Stimulated activated CD4-positive, alpha-beta T cell treated with anti-CD3 and anti-CD28 coated beads, TNF-alpha, amount 100 ng/mL, for 24 hours (primary cell): ENCODE data around the gene KRT1.

Experiments used
- DNase-seq, 3 experiments: peaks; one replicate each; pipeline ENCODE4 v3.0.0-alpha.2; 2020; ENCODE audit warnings: low read depth in 3 of 3

The KRT1 gene

DNA sequence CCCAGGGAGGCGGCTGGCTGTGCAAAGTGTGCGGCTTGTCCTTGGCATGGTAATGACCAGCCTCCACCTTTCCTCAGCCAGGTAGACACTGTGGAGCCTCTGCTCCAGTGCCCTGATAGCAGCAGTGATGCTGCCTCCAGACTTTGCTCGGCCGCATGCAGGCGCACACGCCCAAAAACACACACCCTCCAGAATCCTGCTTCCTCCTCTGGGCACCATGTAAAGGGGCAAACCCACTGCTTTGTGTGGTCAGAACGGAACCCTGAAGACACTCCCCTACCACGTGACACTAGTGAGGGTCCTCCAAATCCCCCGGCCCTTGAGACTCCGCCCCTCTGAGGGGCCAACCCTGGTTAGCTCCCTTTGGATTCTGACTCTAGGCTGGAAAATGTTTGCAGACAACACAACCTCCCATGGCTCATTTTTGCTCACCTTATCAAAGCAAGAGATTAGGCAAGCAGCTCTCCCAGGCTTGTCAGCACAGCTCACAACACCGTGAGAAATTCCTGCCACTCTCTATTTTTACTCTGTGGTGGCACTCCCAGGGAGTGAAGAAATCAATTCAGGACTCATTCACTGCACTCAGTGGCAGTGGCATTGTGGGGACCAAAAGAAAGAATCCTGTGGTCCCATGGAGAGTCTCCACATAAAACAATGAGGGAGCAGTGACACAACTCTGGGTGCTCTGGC is 18.6 kb upstream of the KRT1 start:
- DNase-seq: no peak

- no peak for DNase-seq
Measured at GRCh38 chr12:52697058-52697582, 16.9 kb upstream of the KRT1 start.

- no peak for DNase-seq
Measured at GRCh38 chr12:52696588-52696987, 16.4 kb upstream of the KRT1 start.

GRCh38 chr12:52695039-52695438 is 14.8 kb upstream of the KRT1 start:
- DNase-seq: no peak

DNA sequence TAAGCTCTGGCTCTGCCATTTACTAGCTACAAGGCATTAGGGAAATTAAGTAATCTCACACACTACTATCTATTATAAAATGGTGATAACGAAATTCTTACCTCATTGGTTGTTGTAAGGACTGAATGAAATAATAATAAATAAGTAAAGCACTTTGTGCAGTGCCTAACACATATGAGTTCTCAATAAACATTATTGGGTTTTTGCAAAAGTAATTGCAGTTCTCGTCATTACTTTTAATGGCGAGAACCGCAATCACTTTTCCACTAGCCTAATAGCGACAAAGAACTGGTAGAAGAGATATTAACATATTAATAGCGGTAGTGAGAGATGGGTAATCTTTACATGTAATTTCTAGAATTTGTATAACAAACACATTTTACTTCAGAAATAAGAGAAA is 13.9 kb upstream of the KRT1 start:
- no peak for DNase-seq

GRCh38 chr12:52693261-52693660 is 13.1 kb upstream of the KRT1 start:
- DNase-seq: no peak

DNA sequence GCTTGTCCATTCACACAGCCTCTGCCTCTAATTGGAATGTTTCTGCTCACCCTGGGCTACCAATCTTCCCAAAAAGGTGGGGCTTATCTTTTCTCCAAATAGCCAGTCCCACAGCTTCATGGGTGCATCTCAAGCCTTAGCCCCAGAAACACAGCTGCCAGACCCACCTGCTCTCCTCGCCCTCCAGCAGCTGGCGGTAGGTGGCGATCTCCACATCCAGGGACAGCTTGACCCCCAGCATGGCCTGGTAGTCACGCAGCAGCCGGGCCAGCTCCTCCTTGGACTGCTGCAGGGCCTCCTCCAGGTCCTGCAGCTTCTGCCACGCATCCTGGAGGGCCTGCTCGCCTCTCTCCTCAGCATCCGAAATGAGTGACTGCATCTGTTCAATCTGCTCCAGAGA is 12.0 kb upstream of the KRT1 start:
- no peak for DNase-seq

- DNase-seq: no peak
Measured at GRCh38 chr12:52691841-52692150, 11.6 kb upstream of the KRT1 start.

GRCh38 chr12:52691076-52691840 is 11.1 kb upstream of the KRT1 start:
- DNase-seq: peak; percentile 21 to 44 (median 23)

DNA sequence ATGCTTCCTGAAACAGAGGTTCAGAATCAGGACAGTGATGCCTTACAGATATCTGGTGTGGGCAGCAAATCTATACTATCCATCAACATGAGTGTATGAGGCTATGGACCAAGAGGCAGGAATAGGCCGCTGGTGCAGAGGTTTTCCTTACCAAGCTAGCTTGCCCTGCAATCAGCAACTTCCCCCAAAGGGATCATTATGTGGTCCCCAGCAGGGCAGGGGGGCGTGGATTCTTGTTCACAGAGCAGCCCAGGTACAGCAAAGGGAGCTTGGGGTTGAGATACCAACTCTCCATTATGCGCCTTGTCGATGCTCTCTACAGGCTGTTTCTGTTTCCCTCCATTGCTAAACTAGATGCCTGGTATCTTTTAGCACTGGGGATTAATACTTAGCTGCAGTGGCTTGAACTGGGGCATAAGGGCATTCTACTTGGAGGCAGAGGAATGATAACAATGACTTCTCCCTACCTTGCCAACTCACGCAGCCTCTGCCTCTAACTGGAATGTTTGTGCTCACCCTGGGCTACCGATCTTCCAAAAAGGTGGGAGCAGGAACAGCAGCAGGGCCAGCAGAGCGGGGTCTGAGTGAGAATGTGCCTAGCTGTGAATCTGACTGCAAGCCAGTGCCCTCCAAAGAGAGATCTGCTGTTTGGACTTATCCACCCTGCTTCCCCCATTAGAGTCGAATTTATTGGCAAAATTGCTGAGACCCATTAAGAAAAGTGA is 10.3 kb upstream of the KRT1 start:
- no peak for DNase-seq

- no peak for DNase-seq
Measured at GRCh38 chr12:52689936-52690335, 9.7 kb upstream of the KRT1 start.

DNA sequence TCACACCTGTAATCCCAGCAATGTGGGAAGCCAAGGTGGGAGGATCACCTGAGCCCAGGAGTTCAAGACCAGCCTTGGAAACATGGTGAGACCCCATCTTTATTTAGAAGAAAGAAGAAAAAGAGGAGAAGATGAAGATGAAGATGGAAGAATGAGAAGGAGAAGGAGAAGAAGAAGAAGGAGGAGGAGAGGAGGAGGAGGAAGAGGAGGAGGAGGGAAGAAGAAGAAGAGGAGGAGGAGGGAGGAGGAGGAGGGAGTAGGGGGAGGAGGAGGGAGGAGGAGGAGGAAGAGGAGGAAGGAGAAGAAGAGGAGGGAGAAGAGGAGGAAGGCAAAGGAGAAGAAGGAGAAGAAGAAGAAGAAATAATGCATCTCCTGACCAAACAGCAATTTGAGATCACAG is 9.0 kb upstream of the KRT1 start:
- DNase-seq: no peak

GRCh38 chr12:52688481-52688880 is 8.3 kb upstream of the KRT1 start:
- no peak for DNase-seq

DNA sequence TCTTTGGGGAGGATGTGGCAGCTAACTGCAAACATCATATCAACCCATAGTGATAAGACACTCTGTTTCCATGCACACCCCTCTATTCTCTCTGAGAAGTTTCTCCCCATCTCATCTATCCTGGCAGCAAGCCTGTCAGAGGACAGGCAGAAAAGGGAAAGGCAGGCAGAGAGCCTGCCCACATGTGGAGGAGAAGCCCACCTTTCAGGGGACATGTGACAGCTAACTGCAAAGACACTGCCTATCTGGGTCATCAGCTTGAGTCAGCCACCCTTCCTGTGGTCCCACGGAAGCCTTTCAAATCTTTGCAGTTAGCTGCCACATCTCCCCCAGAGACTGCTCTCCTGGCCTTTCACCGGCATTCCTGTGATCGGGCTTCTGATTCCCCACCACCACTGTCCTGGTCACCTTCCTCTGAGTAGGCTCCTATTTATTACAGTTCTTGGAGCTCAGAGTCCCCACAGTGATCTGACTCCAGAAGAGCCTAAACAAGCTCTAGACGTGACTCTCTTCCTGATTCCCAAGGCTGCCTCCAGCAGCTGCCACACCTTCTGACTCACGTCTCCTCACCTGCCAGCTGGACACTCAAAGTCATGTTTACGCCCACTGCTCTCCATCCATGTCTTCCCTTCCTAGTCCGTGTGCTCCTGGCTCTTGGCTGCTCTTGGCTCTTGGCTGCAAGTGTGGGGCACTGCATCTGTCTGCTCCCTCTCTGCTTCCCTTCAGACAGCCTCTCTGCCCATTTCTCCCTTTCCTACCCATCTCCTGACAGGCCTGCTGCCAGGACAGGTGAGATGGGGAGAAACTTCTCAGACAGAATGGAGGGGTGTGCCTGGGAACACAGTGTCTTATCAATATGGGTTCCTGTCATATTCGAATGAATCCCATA is 7.5 kb upstream of the KRT1 start:
- no peak for DNase-seq

DNA sequence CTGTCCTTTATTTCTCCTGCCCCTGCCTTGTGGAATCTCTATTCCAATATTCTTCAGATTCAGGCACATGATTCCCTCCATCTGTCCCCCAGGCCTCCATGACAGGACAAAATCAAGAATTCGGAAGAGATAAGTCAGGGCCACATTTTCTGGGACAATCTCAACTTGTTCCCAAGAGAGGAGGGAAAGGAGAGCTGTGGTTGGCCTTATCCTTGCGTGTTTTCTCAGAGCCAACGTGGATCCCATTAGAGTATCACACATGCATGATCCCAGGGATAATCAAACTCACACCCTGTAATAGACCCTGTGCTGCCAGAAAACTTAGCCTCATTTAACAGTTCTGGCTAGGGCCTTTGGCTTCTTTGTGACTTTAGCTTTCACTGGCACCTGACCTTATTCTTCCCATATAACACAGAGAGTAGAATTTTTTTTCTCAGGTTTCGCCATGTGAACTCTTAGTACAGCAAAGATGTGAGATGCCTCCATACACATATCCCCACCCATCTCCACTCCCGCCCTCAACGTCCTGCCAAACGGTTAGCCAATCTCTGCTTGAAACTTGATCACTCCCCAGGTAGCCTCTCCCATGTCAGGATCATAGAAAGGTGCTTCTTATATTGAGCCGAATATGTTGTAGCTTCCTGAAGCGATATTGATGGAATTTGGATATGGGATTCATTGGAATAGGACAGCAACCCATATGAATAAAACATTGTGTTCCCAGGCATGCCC is 6.7 kb upstream of the KRT1 start:
- DNase-seq: no peak

DNA sequence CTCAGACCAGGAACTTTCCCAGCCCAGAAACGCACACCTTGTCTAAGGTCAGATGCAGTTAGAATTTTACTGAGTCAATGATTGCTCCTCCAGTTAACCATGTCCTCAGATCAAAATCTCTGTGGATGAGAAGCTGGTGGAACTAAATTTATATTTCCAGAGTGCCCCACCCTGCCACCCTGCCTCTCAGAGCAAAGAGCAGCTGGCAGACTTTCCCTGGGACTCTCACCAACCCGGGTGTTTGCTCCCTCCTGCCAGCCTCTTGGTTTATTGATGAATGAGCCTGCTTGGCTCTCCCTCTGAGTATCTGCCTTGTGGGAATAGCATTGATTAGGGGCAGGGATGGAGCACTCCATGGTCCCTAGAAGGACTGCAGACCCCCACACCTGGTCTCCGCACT is 5.9 kb upstream of the KRT1 start:
- DNase-seq: no peak

GRCh38 chr12:52685406-52685890 is 5.2 kb upstream of the KRT1 start:
- DNase-seq: no peak

DNA sequence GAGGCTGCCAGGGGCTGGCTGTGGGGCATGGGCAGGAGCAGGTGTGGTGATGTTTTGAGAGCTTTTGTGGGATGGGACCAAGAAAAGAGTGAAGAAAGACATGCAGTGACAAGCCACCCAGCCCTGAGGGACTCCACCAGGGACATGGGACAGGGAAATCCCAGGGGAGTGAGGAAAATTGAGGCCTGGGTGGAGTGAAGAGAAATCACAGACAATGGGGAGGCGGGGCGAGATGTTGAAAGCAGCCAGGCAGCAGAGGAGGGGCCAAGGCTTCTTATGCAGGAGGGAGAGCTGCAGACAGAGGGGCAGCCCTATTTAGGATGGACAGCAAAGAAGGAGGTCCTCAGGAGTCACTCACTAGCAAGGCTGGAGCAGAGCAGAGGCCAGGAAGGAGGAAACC is 4.2 kb upstream of the KRT1 start:
- no peak for DNase-seq

DNA sequence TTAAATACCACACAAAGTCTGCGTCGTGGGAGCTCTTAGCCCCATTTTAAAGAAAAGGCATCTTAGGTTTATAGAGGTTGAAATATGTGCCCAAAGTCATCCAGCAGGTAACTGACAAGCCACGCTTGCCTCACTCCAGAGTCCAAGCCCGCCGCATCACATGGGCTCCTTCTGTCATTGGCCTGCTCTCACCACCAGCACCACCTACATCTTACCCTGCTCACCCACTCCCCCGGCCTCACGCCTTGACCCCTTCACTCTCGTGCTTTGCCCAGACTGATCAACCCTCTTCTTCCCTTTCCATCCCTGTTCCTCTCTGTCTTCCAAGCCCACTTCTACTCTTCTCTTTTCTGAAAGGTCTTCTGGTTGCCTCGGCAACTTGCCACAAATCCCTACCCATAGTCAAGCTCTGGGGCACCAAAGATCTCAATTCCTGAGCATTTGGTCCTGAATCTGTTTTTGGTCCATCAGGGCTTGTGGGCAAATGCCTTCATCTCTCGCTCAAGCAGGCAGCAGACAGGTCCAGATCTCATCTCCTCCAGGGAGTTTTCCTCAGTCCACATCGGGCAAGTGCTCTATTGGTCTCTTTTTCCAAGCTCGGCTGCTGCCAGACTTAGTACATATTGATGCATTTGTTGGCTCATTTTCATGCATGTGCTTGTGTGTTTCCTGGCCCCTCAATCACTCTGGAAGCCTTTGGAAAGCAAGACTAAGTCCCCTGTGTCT is 3.5 kb upstream of the KRT1 start:
- no peak for DNase-seq

- DNase-seq: no peak
Measured at GRCh38 chr12:52682938-52683574, 2.8 kb upstream of the KRT1 start.
